ENCODE measurements around the gene ILKAP.

Gene ILKAP

DNA sequence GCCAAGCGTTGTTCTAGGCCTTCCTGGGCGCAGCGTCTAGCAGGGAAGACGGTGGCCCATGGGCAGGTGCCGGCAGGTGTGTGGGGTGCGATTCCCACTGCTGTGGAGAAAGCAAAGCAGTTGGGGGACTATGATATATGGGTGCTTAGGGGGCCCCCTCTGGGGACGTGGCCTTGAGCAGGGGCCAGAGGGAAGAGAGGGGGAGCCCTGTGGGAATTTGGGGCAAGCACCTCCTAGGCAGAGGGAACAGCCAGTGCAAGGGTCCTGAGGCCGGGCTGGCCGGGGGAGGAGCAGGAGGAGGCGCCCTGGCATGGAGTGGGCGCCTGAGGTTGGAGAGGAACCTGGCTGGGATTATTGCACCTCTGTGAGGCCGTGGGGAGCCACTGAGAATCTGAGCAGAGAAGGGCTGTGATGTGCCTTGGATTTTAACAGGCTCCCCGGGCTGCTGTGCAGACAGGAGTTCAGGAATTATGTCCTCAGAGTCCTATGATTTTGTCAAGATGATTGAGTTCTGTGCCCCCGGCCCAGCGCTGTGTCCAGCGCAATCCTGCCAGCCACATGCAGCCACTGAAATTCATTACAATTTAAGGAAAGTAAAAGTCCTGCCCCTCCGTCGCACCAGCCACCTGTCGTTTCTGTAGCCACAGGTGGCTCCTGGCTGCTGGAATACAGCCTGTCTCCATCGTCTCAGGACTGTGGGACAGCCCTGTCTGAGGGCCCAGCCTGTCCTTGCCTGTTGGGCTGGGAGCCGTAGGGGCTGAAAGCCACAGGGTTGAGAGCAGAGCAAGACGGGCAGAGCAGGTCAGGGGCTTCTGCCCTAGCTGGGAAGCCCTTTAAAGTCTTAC, 74.1 kb downstream of the ILKAP start:
- Histone ChIP-seq H3K27me3 (ENCODE audit: control insufficient read depth, insufficient read depth, low read length) (no peaks in the 10 kb centered on the region), H3K4me1 (ENCODE audit: control insufficient read depth, insufficient read depth, low read length) (peaks cover 9% of the 10 kb centered on the region), H3K36me3 (ENCODE audit: control insufficient read depth, insufficient read depth, low read length) (no peaks in the 10 kb centered on the region), H3K27ac (ENCODE audit: low read depth, low read length) (no peak overlapping the region), H3K9ac (ENCODE audit: low read length) (no peak overlapping the region), H3K4me3 (ENCODE audit: low read length) (no peak overlapping the region)

DNA sequence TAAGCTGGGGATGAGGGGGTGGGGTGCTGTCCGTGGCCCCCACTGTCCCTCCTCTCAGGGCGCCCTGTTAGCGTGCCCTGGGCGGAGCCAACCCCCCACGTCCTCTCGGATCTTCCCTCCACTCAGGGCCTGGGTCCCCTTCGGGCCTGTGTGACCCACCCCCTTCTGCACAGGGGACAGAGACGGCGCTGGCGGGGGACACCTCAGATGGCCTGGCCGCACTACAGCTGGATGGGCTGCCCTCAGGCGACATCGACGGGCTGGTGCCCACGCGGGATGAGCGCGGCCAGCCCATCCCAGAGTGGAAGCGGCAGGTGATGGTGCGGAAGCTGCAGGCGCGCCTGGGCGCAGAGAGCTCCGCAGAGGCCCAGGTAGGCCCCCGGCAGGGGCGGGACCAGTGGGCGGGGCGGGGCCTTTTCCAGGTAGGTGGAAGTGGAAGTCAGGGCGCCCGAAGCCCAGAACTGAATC, 74.9 kb downstream of the ILKAP start:
- Histone ChIP-seq H3K9ac (ENCODE audit: low read length) (no peak overlapping the region), H3K4me3 (ENCODE audit: low read length) (no peak overlapping the region), H3K27me3 (ENCODE audit: control insufficient read depth, insufficient read depth, low read length) (no peaks in the 10 kb centered on the region), H3K27ac (ENCODE audit: low read depth, low read length) (no peak overlapping the region), H3K36me3 (ENCODE audit: control insufficient read depth, insufficient read depth, low read length) (no peaks in the 10 kb centered on the region), H3K4me1 (ENCODE audit: control insufficient read depth, insufficient read depth, low read length) (peaks cover 9% of the 10 kb centered on the region)

DNA sequence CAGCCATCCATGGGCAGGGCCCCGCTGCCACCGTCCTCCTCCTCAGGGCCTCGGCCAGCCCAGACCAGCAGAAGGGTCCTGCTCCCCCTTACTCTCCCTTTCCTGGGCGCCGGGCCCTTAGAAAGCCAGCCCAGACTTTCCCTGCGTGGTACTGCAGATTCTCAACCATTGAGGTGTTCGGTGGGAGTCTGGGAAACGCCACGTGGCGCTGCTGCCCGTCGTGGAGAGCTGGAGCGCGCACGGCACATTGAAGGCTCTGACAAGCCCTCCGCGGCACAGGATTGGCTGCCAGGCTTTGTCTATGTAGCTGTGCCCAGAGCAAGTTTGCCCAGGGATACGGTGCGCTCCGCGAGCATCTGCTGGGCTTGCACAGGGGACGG, 75.4 kb downstream of the ILKAP start:
- Histone ChIP-seq H3K4me1 (ENCODE audit: control insufficient read depth, insufficient read depth, low read length) (peaks cover 9% of the 10 kb centered on the region), H3K27ac (ENCODE audit: low read depth, low read length) (no peak overlapping the region), H3K36me3 (ENCODE audit: control insufficient read depth, insufficient read depth, low read length) (no peaks in the 10 kb centered on the region), H3K27me3 (ENCODE audit: control insufficient read depth, insufficient read depth, low read length) (no peaks in the 10 kb centered on the region), H3K9ac (ENCODE audit: low read length) (no peak overlapping the region), H3K4me3 (ENCODE audit: low read length) (peak overlapping the region; percentile 57)

DNA sequence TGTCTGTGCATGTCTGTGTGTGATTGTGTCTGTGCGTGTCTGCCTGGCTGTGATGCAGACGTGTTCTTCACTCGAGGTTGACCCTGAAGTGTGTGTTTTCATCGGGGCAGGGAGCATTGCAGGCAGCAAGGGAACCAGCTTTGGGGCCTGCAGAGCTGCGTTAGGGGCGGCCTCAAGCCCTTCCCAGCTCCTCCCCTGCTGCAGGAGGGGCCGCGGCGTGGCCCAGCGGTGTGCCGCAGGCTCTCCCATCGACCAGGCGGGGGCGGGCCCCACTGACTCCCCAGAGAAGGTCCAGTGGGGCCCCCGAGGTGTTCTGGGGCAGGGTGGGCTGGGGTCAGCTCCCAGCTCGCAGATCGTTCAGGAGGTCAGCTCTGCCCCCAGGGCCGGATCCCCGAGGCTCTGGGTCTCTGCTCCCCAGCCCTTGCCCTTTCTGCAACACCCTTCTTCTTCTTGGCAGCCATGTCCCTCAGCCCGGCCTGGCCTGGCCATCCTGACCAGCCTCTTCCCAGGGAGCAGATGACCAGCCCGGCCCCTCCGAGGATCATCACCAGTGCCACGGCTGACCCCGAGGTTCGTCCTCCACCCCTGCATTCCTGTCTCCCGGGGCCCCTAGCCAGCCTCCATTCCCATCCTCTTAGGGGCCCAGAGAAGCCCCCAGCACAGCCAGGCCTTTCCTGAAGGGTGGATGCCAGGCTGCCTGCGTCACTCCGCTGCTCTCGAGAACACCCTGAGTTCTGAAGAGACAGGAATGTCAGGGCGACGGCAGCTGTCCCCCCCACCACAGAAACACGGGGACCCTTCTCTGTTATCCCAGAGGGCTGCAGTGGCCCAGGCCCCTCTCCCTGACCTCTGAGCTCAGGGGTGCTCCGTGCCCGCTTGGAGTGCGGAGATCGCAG, 76.1 kb downstream of the ILKAP start:
- peak overlapping the region; percentile 57 for H3K4me3 ChIP-seq (ENCODE audit: low read length)
- H3K9ac ChIP-seq (ENCODE audit: low read length) = no peak overlapping the region
- H3K27me3 ChIP-seq (ENCODE audit: control insufficient read depth, insufficient read depth, low read length) = no peaks in the 10 kb centered on the region
- H3K36me3 ChIP-seq (ENCODE audit: control insufficient read depth, insufficient read depth, low read length) = no peaks in the 10 kb centered on the region
- peaks cover 9% of the 10 kb centered on the region for H3K4me1 ChIP-seq (ENCODE audit: control insufficient read depth, insufficient read depth, low read length)
- no peak overlapping the region for H3K27ac ChIP-seq (ENCODE audit: low read depth, low read length)

DNA sequence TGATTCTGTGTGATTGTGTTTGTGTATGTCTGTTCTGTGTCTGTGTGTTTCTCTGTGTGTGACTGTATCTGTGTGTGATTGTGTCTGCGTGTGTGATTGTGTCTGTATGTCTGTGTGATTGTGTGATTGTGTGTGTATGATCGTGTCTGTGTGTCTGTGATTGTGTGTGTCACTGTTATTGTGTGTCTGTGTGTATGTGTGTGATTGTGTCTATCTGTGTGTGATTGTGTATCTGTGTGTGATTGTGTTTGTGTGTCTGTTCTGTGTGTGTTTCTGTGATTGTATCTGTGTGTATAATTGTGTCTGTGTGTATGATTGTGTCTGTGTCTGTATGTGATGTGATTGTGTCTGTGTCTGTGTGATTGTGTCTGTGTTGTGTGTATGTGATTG, 76.7 kb downstream of the ILKAP start:
- Histone ChIP-seq H3K4me3 (ENCODE audit: low read length) (peak overlapping the region; percentile 22), H3K4me1 (ENCODE audit: control insufficient read depth, insufficient read depth, low read length) (peaks cover 9% of the 10 kb centered on the region), H3K27me3 (ENCODE audit: control insufficient read depth, insufficient read depth, low read length) (no peaks in the 10 kb centered on the region), H3K9ac (ENCODE audit: low read length) (no peak overlapping the region), H3K27ac (ENCODE audit: low read depth, low read length) (no peak overlapping the region), H3K36me3 (ENCODE audit: control insufficient read depth, insufficient read depth, low read length) (no peaks in the 10 kb centered on the region)

DNA sequence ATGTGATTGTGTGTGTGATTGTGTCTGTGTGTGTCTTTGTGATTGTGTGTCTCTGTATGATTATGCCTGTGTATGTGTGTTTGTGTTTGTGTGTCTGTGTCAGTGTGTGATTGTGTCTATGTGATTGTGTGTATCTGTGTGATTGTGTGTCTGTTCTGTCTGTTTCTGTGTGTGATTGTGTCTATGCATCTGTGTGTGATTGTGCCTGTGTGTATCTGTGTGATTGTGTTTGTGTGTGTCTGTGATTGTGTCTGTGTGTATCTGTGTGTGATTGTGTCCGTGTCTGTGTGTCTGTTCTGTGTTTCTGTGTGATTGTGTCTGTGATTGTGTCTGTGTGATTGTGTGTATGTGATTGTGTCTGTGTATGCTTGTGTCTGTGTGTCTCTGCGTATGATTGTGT, 77.2 kb downstream of the ILKAP start:
- Histone ChIP-seq H3K4me1 (ENCODE audit: control insufficient read depth, insufficient read depth, low read length) (peaks cover 9% of the 10 kb centered on the region), H3K9ac (ENCODE audit: low read length) (no peak overlapping the region), H3K36me3 (ENCODE audit: control insufficient read depth, insufficient read depth, low read length) (no peaks in the 10 kb centered on the region), H3K27me3 (ENCODE audit: control insufficient read depth, insufficient read depth, low read length) (no peaks in the 10 kb centered on the region), H3K4me3 (ENCODE audit: low read length) (no peak overlapping the region), H3K27ac (ENCODE audit: low read depth, low read length) (no peak overlapping the region)

DNA sequence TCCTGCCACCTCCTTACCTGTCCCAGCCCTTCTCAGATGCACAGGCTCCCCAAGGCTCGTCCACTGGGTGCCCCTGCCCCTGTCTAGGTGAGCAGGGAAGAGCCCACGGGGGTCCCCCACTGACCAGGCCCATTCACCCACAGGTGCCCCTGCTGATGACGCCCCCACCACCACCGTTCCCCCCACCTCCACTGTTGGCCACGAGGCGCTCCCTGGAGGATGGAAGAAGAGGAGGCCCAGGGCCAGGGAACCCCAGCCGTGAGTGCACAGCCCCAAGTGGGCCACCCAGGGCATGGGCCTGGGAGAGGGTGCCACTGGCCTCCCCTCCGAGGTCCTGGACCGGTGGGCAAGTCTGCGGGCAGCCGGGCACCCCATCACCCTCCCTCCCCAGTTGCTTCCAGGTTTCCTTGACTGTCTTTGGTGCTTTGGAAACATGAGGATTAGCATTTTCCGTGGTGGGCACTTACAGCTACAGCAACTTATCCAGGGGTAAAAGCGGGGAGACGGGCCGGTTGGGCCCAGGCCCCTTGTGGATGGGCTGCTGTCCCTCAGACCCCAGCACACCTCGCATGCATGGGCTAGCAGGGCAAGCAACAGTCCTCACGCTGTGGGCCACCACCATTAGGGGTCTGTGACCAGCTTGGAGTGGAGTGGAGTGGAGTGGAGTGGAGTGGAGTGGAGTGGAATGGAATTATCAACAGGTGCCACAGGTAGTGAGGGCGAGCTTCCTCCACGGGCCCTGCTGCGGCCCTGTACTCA, 78.2 kb downstream of the ILKAP start:
- Histone ChIP-seq H3K27me3 (ENCODE audit: control insufficient read depth, insufficient read depth, low read length) (no peaks in the 10 kb centered on the region), H3K27ac (ENCODE audit: low read depth, low read length) (no peak overlapping the region), H3K4me3 (ENCODE audit: low read length) (no peak overlapping the region), H3K9ac (ENCODE audit: low read length) (no peak overlapping the region), H3K4me1 (ENCODE audit: control insufficient read depth, insufficient read depth, low read length) (peaks cover 9% of the 10 kb centered on the region), H3K36me3 (ENCODE audit: control insufficient read depth, insufficient read depth, low read length) (no peaks in the 10 kb centered on the region)

DNA sequence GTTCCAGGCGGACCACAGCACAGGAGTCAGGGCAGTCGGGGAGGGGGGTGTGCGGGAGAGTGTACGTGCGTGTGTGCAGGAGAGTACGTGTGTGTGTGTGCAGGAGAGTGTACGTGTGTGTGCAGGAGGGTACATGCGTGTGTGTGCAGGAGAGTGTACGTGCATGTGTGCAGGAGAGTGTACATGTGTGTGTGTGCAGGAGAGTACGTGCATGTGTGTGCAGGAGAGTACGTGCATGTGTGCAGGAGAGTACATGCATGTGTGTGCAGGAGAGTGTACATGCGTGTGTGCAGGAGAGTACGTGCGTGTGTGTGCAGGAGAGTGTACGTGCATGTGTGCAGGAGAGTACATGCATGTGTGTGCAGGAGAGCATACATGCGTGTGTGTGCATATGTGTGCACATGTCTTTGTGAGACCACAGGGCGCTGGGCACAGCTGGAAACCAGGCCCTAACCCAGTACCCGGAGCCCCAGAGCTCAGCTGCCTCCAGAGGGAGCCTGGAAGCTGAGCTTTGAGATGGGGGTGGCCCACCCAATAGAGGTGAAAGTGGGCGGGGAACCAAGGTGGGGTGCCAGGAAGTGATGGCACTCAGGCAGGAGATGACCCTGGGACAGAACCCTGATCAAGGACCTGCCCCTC, 78.9 kb downstream of the ILKAP start:
- Histone ChIP-seq H3K27me3 (ENCODE audit: control insufficient read depth, insufficient read depth, low read length) (no peaks in the 10 kb centered on the region), H3K27ac (ENCODE audit: low read depth, low read length) (no peak overlapping the region), H3K36me3 (ENCODE audit: control insufficient read depth, insufficient read depth, low read length) (no peaks in the 10 kb centered on the region), H3K4me3 (ENCODE audit: low read length) (no peak overlapping the region), H3K4me1 (ENCODE audit: control insufficient read depth, insufficient read depth, low read length) (peaks cover 9% of the 10 kb centered on the region), H3K9ac (ENCODE audit: low read length) (no peak overlapping the region)

DNA sequence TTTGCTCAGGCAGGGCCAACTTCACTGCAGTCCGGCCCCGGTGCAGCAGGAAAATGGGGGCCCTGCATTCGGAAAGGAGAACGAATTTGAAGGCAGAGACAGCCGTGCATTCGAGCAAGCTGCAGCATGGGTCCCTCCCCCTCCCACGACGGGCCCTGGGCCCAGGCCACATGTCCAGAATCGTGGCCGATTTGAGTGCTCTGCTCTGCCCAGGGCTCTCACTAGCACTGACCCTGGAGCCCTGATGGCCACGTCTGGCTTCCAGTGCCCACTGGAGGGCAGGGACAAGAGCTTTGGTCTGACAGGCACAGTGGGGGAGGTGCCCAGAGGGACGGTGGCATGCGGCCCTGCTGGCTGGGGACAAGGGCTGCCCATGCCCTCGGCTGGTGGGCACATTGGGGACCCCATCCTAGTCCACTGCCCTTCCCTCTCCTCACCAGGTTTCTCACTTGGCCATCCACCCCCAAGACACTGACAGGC, 79.5 kb downstream of the ILKAP start:
- no peaks in the 10 kb centered on the region for H3K27me3 ChIP-seq (ENCODE audit: control insufficient read depth, insufficient read depth, low read length)
- H3K9ac ChIP-seq (ENCODE audit: low read length) = no peak overlapping the region
- peaks cover 9% of the 10 kb centered on the region for H3K4me1 ChIP-seq (ENCODE audit: control insufficient read depth, insufficient read depth, low read length)
- no peaks in the 10 kb centered on the region for H3K36me3 ChIP-seq (ENCODE audit: control insufficient read depth, insufficient read depth, low read length)
- H3K27ac ChIP-seq (ENCODE audit: low read depth, low read length) = no peak overlapping the region
- no peak overlapping the region for H3K4me3 ChIP-seq (ENCODE audit: low read length)

DNA sequence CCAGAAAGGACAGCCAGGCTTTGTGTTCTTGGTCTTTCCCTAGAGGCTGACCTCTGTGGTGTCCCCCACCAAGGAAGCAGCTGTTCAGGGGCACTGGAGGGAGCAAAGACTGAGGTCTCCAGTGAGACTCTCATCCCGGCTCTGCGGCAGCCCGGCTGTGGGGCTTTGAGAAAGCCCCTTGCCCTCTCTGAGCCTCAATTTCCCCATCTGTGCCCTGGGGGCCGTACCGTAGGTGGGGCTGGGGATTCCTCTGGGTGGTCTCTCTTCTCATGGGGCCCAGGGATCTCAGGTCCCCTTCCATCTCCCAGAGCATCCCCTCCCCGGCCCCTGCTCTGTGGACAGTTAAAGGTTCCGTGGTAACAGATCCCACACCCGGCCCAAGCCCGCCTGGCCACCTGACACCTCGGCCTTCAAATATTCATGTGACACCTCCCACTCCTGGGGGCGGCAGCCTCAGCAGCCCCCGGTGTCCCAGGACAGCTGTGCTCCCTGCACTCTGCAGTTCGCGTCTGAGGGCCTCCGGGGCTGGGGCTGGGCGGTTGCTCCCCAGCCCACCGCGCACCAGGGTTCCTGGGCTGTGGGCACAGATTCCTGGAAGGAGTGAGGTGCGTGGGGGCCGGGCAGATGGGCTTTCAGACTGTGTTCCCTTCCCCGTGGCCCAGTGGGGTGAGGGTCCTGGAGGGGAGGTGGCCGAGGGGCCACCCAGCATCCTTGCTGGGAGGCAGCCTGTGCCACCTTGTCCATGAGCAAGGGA, 80.1 kb downstream of the ILKAP start:
- H3K9ac ChIP-seq (ENCODE audit: low read length) = no peak overlapping the region
- no peak overlapping the region for H3K27ac ChIP-seq (ENCODE audit: low read depth, low read length)
- peaks cover 9% of the 10 kb centered on the region for H3K4me1 ChIP-seq (ENCODE audit: control insufficient read depth, insufficient read depth, low read length)
- H3K36me3 ChIP-seq (ENCODE audit: control insufficient read depth, insufficient read depth, low read length) = no peaks in the 10 kb centered on the region
- no peaks in the 10 kb centered on the region for H3K27me3 ChIP-seq (ENCODE audit: control insufficient read depth, insufficient read depth, low read length)
- H3K4me3 ChIP-seq (ENCODE audit: low read length) = no peak overlapping the region

All from rectal smooth muscle tissue (tissue), 1 donor.